Nucleus accumbens (tissue), 56 donors: Measurements from ENCODE around the gene KRTAP10-3.
"Not testable (repeated sequence)": the region's sequence is repeated elsewhere in the genome, so short reads cannot be mapped to it uniquely, and the experiment has no call there.

Experiments
- DNase-seq, 56 donors: peaks; one replicate each; lab custom pipeline; 2025; lab: John Stamatoyannopoulos, UW

KRTAP10-3 gene

GRCh38 chr21:44572959-44573583, 14.5 kb upstream of the KRTAP10-3 start:
- DNase-seq, result no peak

- DNase-seq, result no peak
These were observed 13.5 kb upstream of the KRTAP10-3 start for GRCh38 chr21:44571844-44572782.

GRCh38 chr21:44571296-44571695, 12.7 kb upstream of the KRTAP10-3 start:
- no peak for DNase-seq

GRCh38 chr21:44569861-44570517, 11.4 kb upstream of the KRTAP10-3 start:
- no peak for DNase-seq

GRCh38 chr21:44568667-44569556, 10.3 kb upstream of the KRTAP10-3 start:
- no peak for DNase-seq

- no peak for DNase-seq
These were observed 9.7 kb upstream of the KRTAP10-3 start for GRCh38 chr21:44568261-44568660.

GRCh38 chr21:44567481-44568171, 9.0 kb upstream of the KRTAP10-3 start:
- no peak for DNase-seq

GRCh38 chr21:44566403-44566802, 7.8 kb upstream of the KRTAP10-3 start:
- no peak for DNase-seq

- no peak for DNase-seq
These were observed 6.4 kb upstream of the KRTAP10-3 start for GRCh38 chr21:44564886-44565598.

GRCh38 chr21:44564099-44564498, 5.5 kb upstream of the KRTAP10-3 start:
- DNase-seq, result no peak

GRCh38 chr21:44558329-44558675, 293 bp downstream of the KRTAP10-3 start:
- not testable (repeated sequence) for DNase-seq

GRCh38 chr21:44557491-44558328, 885 bp downstream of the KRTAP10-3 start:
- no peak for DNase-seq

GRCh38 chr21:44556879-44557278, 1.7 kb downstream of the KRTAP10-3 start:
- DNase-seq, result no peak

GRCh38 chr21:44555200-44555875, 3.3 kb downstream of the KRTAP10-3 start:
- no peak for DNase-seq

- no peak for DNase-seq
These were observed 5.9 kb downstream of the KRTAP10-3 start for GRCh38 chr21:44552681-44553080.

- no peak for DNase-seq
These were observed 6.5 kb downstream of the KRTAP10-3 start for GRCh38 chr21:44552136-44552535.

- DNase-seq, result no peak
These were observed 7.1 kb downstream of the KRTAP10-3 start, which contains the start of gene KRTAP10-2 for GRCh38 chr21:44551340-44551961. Gene KRTAP10-2 (minus strand): TSS chr21:44551505. CDS start chr21:44551458, 47 bp downstream.
